ENCODE measurements around the gene DPAGT1. TPM values are rescaled to one million over a fixed set of nuclear protein-coding genes. Genes with fewer than 3 reads are reported as not detected.

DPAGT1 gene
- total and polyA plus RNA-seq, 2 of the 8 experiments (the other 6 are each of a cell fraction or from before 2014, with no cell fraction given) = 59.8 to 236 TPM

- no peak for TF ChIP-seq BRCA1 (IDR thresholded peaks at IDR 0.05; ENCODE audit: low read depth, low read length)
- no peak for TF ChIP-seq RXRA (IDR thresholded peaks at IDR 0.05; ENCODE audit: insufficient read depth, low read depth, low read length)
- TF ChIP-seq EZH2 (IDR thresholded peaks at IDR 0.05; ENCODE audit: low read depth, low read length, severe bottlenecking) = no peak
- TF ChIP-seq CBX5 (IDR thresholded peaks at IDR 0.05; ENCODE audit: low read depth, low read length) = no peak
- TF ChIP-seq SUZ12 (IDR thresholded peaks at IDR 0.05; ENCODE audit: low read length) = no peak
- TF ChIP-seq RFX5 (IDR thresholded peaks at IDR 0.05; ENCODE audit: borderline replicate concordance, low read depth, low read length) = no peak
- no peak for TF ChIP-seq CBX8 (IDR thresholded peaks at IDR 0.05; ENCODE audit: borderline replicate concordance, low read depth, low read length)
- no peak for TF ChIP-seq SP1 (IDR thresholded peaks at IDR 0.05; ENCODE audit: low read depth, low read length)
Measured at GRCh38 chr11:119116601-119117000, 14.9 kb upstream of the DPAGT1 start (continued).
